Endothelial cell of umbilical vein (primary cell): Measurements from ENCODE around the gene RSPRY1.

Experiments
- MYC ChIP-seq: IDR thresholded peaks from one replicate; pipeline ENCODE4 v1.6.1; 2011; ENCODE audit warnings: mild to moderate bottlenecking, low read depth, low read length
- POLR2A ChIP-seq: IDR thresholded peaks from 2 replicates; pipeline ENCODE4 v1.6.1; 2012; ENCODE audit warnings: low read depth, mild to moderate bottlenecking, control low read depth, low read length
- TF ChIP-seq, protein P1 (sequence below), 2 donors: IDR thresholded peaks; 1 replicate in 1 of 2; 2 replicates in 1 of 2; pipeline ENCODE4 v1.5.1; 2011; ENCODE audit warnings: low read length in 2 of 2, mild to moderate bottlenecking in 2 of 2, moderate library complexity in 2 of 2, control low read depth in 1 of 2, inconsistent platforms in 1 of 2, low read depth in 1 of 2; ENCODE audit not compliant: insufficient read depth in 1 of 2; ENCODE audit errors: extremely low read depth in 1 of 2
- TF ChIP-seq, protein P2 (sequence below): IDR thresholded peaks from 2 replicates; pipeline ENCODE4 v1.6.1; 2011; ENCODE audit not compliant: insufficient read depth, insufficient read length

DNA sequence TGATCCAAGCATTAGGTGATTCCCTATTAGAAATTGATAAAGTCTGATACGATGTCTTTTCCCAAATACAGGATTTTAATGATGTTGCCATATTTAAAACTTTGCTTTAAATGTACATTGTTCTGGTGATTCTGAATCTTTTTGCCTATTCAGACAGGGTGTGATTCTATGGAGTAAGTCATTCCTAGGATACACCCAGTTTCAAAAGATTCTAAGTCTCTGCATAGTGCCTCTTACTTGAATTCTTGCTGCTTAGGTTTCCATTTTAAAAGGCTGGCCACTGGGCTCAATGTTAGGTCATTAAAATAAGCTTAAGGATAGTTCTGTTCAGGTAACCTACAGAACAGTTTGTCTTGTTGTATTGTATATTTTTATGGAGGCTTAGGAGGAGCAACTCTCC lies 36.9 kb downstream of the RSPRY1 start:
- TF ChIP-seq, protein P1, sequence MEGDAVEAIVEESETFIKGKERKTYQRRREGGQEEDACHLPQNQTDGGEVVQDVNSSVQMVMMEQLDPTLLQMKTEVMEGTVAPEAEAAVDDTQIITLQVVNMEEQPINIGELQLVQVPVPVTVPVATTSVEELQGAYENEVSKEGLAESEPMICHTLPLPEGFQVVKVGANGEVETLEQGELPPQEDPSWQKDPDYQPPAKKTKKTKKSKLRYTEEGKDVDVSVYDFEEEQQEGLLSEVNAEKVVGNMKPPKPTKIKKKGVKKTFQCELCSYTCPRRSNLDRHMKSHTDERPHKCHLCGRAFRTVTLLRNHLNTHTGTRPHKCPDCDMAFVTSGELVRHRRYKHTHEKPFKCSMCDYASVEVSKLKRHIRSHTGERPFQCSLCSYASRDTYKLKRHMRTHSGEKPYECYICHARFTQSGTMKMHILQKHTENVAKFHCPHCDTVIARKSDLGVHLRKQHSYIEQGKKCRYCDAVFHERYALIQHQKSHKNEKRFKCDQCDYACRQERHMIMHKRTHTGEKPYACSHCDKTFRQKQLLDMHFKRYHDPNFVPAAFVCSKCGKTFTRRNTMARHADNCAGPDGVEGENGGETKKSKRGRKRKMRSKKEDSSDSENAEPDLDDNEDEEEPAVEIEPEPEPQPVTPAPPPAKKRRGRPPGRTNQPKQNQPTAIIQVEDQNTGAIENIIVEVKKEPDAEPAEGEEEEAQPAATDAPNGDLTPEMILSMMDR (IDR thresholded peaks at IDR 0.05; ENCODE audit: extremely low read depth in 1 of 2, insufficient read depth in 1 of 2, low read depth in 1 of 2, low read length in 2 of 2): no peak
- TF ChIP-seq MYC: no peak
- TF ChIP-seq, protein P2, sequence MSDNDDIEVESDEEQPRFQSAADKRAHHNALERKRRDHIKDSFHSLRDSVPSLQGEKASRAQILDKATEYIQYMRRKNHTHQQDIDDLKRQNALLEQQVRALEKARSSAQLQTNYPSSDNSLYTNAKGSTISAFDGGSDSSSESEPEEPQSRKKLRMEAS: no peak
- no peak for TF ChIP-seq POLR2A
